ENCODE results near the gene RNU6-1.

DNA sequence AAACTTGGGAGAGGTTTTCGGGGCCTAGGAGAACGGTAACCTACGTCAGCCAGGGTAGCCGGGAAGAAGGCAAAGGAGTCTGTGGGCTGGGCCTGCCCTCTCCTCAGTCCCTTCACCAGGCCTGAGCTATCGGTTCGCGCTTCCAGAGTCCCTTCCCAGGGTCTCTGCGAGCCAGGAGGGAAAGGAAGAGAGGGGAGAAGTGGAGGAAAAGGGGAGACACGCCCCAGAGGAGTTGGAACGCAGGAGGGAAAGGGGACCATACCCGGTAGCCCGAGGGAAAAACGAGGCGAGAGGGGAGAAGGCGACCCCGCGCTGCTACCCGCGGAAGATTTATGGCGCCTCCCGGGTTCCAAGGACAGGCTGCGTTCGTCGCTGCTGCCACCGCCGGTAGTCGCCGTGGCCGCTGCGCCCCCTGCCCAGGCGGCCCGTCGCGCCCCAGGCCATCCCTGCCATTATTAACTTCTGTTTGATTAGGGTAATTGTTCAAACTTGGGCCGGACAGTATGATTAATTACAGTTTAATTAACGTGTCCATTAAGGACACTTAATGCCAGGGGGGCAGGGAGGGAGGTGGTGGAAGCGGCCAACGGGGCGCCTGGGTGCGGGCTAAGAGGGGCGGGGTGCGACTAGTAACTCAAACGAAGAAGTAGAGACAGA is 17.9 kb downstream of the RNU6-1 start:
- TF ChIP-seq, protein P1, sequence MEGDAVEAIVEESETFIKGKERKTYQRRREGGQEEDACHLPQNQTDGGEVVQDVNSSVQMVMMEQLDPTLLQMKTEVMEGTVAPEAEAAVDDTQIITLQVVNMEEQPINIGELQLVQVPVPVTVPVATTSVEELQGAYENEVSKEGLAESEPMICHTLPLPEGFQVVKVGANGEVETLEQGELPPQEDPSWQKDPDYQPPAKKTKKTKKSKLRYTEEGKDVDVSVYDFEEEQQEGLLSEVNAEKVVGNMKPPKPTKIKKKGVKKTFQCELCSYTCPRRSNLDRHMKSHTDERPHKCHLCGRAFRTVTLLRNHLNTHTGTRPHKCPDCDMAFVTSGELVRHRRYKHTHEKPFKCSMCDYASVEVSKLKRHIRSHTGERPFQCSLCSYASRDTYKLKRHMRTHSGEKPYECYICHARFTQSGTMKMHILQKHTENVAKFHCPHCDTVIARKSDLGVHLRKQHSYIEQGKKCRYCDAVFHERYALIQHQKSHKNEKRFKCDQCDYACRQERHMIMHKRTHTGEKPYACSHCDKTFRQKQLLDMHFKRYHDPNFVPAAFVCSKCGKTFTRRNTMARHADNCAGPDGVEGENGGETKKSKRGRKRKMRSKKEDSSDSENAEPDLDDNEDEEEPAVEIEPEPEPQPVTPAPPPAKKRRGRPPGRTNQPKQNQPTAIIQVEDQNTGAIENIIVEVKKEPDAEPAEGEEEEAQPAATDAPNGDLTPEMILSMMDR (IDR thresholded peaks at IDR 0.05): no peak
- no peak for TF ChIP-seq EZH2 (IDR thresholded peaks at IDR 0.05; ENCODE audit: borderline replicate concordance, insufficient read depth, low read depth, low read length, poor library complexity, severe bottlenecking)

Data from B cell (primary cell).